Measurements from ENCODE around the gene ALOX5AP. TPM values are rescaled to one million over a fixed set of nuclear protein-coding genes. Genes with fewer than 3 reads are reported as not detected.

ALOX5AP gene
- polyA plus RNA-seq, 3 donors: 84.4 to 269 (median 220) TPM

GRCh38 chr13:30798776-30799355 is 63.5 kb downstream of the ALOX5AP start:
- no peak overlapping the region for H3K27ac ChIP-seq (ENCODE audit: low read depth in 1 of 2, low read length in 2 of 2)
- no peaks in the 10 kb centered on the region for H3K36me3 ChIP-seq (replicated peaks in 1 of 2; ENCODE audit: control insufficient read depth in 1 of 2, insufficient read depth in 2 of 2, low read length in 2 of 2)
- H3K79me2 ChIP-seq (ENCODE audit: insufficient read depth, low read length): no peaks in the 10 kb centered on the region
- H3K27ac Mint-ChIP-seq: no peak overlapping the region
- H3K27me3 ChIP-seq (ENCODE audit: control insufficient read depth in 2 of 2, insufficient read depth in 2 of 2, low read length in 2 of 2): no peaks in the 10 kb centered on the region
- H3K4me3 Mint-ChIP-seq: no peak overlapping the region
- H3K4me1 Mint-ChIP-seq: peaks cover 27% of the 10 kb centered on the region
- peaks cover 8 to 14% (median 8%) of the 10 kb centered on the region in 3 donors for H3K27me3 Mint-ChIP-seq (ENCODE audit: low read depth in 3 of 3)
- no peak overlapping the region for H3K4me2 ChIP-seq (replicated peaks; ENCODE audit: extremely low read depth, low read length, poor library complexity, severe bottlenecking)
- no peak overlapping the region for H3K4me3 ChIP-seq (replicated peaks in 1 of 3; ENCODE audit: low read depth in 2 of 3, low read length in 3 of 3)
- no peak overlapping the region for H2AFZ ChIP-seq (ENCODE audit: insufficient read depth, low read depth, low read length, poor library complexity, severe bottlenecking)
- no peaks in the 10 kb centered on the region for H3K9me3 ChIP-seq (replicated peaks in 1 of 2; ENCODE audit: control insufficient read depth in 1 of 2, insufficient read depth in 1 of 2, low read length in 2 of 2)
- WGBS (ENCODE audit: insufficient coverage): no CpG with 5 or more reads among the region's 11 CpGs
- H3K9ac ChIP-seq (ENCODE audit: insufficient read depth, low read length, poor library complexity, severe bottlenecking): no peak overlapping the region
- H3K36me3 Mint-ChIP-seq: peaks cover 5 to 6% of the 10 kb centered on the region in 2 donors
- TF ChIP-seq CTCF (IDR thresholded peaks at IDR 0.05): no peak
- intact Hi-C loops (cut with micrococcal nuclease): no loop called here
- H4K20me1 ChIP-seq (ENCODE audit: insufficient read depth, low read length): no peaks in the 10 kb centered on the region
- no peaks in the 10 kb centered on the region for H3K9me3 Mint-ChIP-seq
- peaks cover 11 to 19% of the 10 kb centered on the region in 2 donors for H3K4me1 ChIP-seq (ENCODE audit: control insufficient read depth in 1 of 2, insufficient read depth in 2 of 2, low read length in 2 of 2)
- no peak for DNase-seq

- Mint-ChIP-seq H3K4me1 (peaks cover 27% of the 10 kb centered on the region), H3K9me3 (no peaks in the 10 kb centered on the region), H3K27me3 (ENCODE audit: low read depth in 3 of 3) (peaks cover 6 to 9% (median 8%) of the 10 kb centered on the region in 3 donors), H3K4me3 (no peak overlapping the region), H3K36me3 (peaks cover 4 to 6% of the 10 kb centered on the region in 2 donors), H3K27ac (no peak overlapping the region)
- H3K9me3 ChIP-seq (replicated peaks in 1 of 2; ENCODE audit: control insufficient read depth in 1 of 2, insufficient read depth in 1 of 2, low read length in 2 of 2): no peaks in the 10 kb centered on the region
- no peak for TF ChIP-seq CTCF (IDR thresholded peaks at IDR 0.05)
- no peaks in the 10 kb centered on the region for H3K27me3 ChIP-seq (ENCODE audit: control insufficient read depth in 2 of 2, insufficient read depth in 2 of 2, low read length in 2 of 2)
- no peak overlapping the region for H2AFZ ChIP-seq (ENCODE audit: insufficient read depth, low read depth, low read length, poor library complexity, severe bottlenecking)
- WGBS (ENCODE audit: insufficient coverage): 98% methylated on average over 8 of the region's 12 CpGs
- no peak overlapping the region for H3K27ac ChIP-seq (ENCODE audit: low read depth in 1 of 2, low read length in 2 of 2)
- no peaks in the 10 kb centered on the region for H3K79me2 ChIP-seq (ENCODE audit: insufficient read depth, low read length)
- intact Hi-C loops (cut with micrococcal nuclease): no loop called here
- H3K4me3 ChIP-seq (replicated peaks in 1 of 3; ENCODE audit: low read depth in 2 of 3, low read length in 3 of 3): no peak overlapping the region
- no peaks in the 10 kb centered on the region for H3K36me3 ChIP-seq (replicated peaks in 1 of 2; ENCODE audit: control insufficient read depth in 1 of 2, insufficient read depth in 2 of 2, low read length in 2 of 2)
- no peak overlapping the region for H3K4me2 ChIP-seq (replicated peaks; ENCODE audit: extremely low read depth, low read length, poor library complexity, severe bottlenecking)
- H3K9ac ChIP-seq (ENCODE audit: insufficient read depth, low read length, poor library complexity, severe bottlenecking): no peak overlapping the region
- H3K4me1 ChIP-seq (ENCODE audit: control insufficient read depth in 1 of 2, insufficient read depth in 2 of 2, low read length in 2 of 2): peaks cover 11 to 19% of the 10 kb centered on the region in 2 donors
- DNase-seq: no peak
- no peaks in the 10 kb centered on the region for H4K20me1 ChIP-seq (ENCODE audit: insufficient read depth, low read length)
Observed at GRCh38 chr13:30799356-30799824, 64.0 kb downstream of the ALOX5AP start.
